ENCODE measurements around the gene MIA.

GRCh38 chr19:40803857-40804782 lies 28.8 kb downstream of the MIA start:
- TF ChIP-seq CTCF (tag by site-specific recombination; IDR thresholded peaks at IDR 0.05) (no peak), ZNF521 (tag by site-specific recombination; IDR thresholded peaks at IDR 0.05) (no peak), ZBTB7A (tag by site-specific recombination; IDR thresholded peaks at IDR 0.05; ENCODE audit: low read depth) (no peak), ZNF138 (tag by site-specific recombination; IDR thresholded peaks at IDR 0.05; ENCODE audit: borderline replicate concordance) (no peak), ZNF362 (tag by site-specific recombination; IDR thresholded peaks at IDR 0.05) (no peak), MZF1 (tag by site-specific recombination; IDR thresholded peaks at IDR 0.05; ENCODE audit: borderline replicate concordance) (no peak), ZSCAN5A (tag by site-specific recombination; IDR thresholded peaks at IDR 0.05) (no peak), ZSCAN30 (tag by site-specific recombination; IDR thresholded peaks at IDR 0.05) (no peak)
